GM10248 (cell line): ENCODE data around the gene STIMATE.

ENCODE experiments used
- CTCF ChIA-PET: fragments of 300-600 bp; sonication (Branson Sonifier 250); formaldehyde crosslinking; extraction: SDS; loops from one replicate; lab custom pipeline; 2021; ENCODE audit warnings: antibody characterized with exemption; lab: Yijun Ruan, JAX
- POLR2A ChIA-PET: fragments of 350-650 bp; sonication (Branson Sonifier 250); formaldehyde crosslinking; extraction: SDS; loops from one replicate; lab custom pipeline; 2020; ENCODE audit warnings: antibody characterized with exemption; lab: Yijun Ruan, JAX
- DNase-seq: peaks from one replicate; pipeline ENCODE4 v3.0.0; 2012; ENCODE audit errors: extremely low spot score
- TF ChIP-seq, protein P1 (sequence below): IDR thresholded peaks from 2 replicates; pipeline ENCODE4 v1.5.1; 2012; ENCODE audit warnings: mild to moderate bottlenecking, low read depth; ENCODE audit errors: extremely low read depth, missing control alignments, control extremely low read depth

Gene STIMATE

DNA sequence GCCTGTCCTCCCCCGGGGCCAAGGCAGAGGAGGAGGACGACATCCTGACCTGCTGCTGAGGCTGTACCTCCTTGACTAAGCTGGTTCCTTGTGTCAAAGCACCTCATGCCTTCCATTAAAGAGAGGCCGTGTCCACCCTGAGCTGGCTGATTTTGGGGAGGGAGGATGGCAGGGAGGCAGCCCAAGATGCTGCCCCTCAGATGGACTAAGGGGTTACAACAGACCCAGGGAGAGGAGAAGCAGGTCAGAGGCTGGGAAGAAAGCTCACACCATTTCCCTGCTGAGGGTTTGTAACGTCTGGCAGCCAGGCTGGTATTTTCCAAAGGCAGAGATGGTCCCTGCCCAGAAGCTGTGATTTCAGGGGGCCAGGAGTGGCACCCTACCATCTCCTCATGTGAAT is 105.4 kb downstream of the STIMATE start:
- TF ChIP-seq, protein P1, sequence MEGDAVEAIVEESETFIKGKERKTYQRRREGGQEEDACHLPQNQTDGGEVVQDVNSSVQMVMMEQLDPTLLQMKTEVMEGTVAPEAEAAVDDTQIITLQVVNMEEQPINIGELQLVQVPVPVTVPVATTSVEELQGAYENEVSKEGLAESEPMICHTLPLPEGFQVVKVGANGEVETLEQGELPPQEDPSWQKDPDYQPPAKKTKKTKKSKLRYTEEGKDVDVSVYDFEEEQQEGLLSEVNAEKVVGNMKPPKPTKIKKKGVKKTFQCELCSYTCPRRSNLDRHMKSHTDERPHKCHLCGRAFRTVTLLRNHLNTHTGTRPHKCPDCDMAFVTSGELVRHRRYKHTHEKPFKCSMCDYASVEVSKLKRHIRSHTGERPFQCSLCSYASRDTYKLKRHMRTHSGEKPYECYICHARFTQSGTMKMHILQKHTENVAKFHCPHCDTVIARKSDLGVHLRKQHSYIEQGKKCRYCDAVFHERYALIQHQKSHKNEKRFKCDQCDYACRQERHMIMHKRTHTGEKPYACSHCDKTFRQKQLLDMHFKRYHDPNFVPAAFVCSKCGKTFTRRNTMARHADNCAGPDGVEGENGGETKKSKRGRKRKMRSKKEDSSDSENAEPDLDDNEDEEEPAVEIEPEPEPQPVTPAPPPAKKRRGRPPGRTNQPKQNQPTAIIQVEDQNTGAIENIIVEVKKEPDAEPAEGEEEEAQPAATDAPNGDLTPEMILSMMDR, result no peak
- no peak for DNase-seq
- ChIA-PET POLR2A (no interaction called here), CTCF (interaction anchor here (0.8 to 2.2 kb wide), 5 partner anchors 9 to 53 kb away, joined by 3 to 7 read pairs (median 4); no protein-coding TSS in a partner anchor)

DNA sequence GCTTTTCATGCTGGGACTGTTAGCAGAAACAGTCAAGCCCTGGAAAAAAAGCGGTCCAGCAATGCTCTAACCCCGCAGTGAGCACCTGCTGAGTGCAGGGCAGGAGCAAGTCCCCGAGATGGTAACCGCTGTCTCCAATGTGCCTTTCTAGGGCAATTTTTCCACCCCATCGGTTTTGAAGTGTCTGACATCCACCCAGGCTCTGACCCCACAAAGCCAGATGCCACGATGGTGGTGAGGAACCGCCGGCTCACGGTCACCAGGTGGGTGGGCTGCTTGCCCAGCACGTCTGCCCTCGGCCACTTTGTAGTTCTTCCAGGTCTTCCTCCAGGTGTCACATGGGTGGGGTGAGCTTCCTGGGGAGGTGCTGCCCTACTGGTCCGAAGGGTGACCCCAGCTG is 106.0 kb downstream of the STIMATE start:
- ChIA-PET CTCF (interaction anchor here (0.8 to 2.9 kb wide), 5 partner anchors 8 to 53 kb away, joined by 3 to 10 read pairs (median 5); no protein-coding TSS in a partner anchor), POLR2A (no interaction called here)
- TF ChIP-seq, protein P1, result no peak
- no peak for DNase-seq

DNA sequence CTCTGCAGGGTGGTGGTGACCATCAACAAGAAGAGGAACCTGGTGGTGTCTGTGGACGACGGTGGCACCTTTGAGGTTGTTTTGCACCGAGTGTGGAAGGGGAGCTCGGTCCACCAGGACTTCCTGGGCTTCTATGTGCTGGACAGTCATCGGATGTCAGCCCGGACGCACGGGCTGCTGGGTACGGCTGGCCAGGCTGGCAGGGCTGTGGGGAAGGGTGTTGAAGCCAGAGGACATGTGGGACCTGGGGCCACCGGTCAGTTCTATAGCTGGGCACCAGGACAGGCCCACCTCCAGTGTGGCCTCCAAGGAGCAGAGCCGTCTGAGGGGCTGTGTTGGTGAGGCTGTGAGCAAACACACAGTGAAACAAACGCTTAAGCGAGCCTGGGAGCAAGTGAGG is 106.6 kb downstream of the STIMATE start:
- POLR2A ChIA-PET, result no interaction called here

DNA sequence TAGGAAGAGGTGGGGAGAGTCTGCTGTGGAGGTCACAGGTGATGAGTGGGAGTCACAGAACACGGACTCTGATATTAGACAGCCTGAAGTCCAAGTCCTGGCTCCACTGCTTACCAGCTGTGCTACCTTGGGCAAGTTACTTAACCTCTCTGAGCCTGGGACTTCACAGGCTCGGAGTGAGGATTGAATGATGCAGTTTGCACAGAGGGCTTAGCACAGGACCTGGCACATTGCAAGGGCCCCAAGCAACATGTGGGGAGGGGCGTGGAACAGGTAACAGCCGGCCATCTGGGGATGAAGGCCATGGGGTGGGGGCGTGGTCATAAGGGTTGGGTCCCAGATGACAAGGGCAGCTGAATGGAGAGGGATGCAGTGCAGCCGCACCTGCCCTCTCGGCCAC is 107.0 kb downstream of the STIMATE start:
- no peak for DNase-seq
- TF ChIP-seq, protein P1, result no peak
- ChIA-PET POLR2A (no interaction called here), CTCF (interaction anchor here (1.3 to 2.9 kb wide), 2 partner anchors 9 to 10 kb away, joined by 3 to 10 read pairs; no protein-coding TSS in a partner anchor)

More for the DNA sequence above, 106.6 kb downstream of the STIMATE start:
- CTCF ChIA-PET, result interaction anchor here (1.3 to 2.9 kb wide), 2 partner anchors 8 to 11 kb away, joined by 3 to 10 read pairs; no protein-coding TSS in a partner anchor
- DNase-seq, result no peak
- TF ChIP-seq, protein P1, result no peak

DNA sequence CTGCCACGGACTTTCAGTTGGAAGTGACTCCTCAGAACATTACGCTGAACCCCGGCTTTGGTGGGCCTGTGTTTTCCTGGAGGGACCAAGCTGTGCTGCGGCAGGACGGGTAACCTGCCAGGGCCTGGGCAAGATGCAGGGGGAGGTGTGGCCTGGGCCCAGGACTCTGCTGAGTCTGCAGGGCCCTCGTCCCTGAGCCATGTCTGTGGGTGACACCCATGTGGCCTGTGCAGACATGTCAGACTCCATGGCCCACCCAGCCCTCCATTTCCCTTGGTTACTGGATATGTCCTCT is 107.7 kb downstream of the STIMATE start:
- no peak for DNase-seq
- ChIA-PET POLR2A (no interaction called here), CTCF (interaction anchor here (1.3 to 2.9 kb wide), 2 partner anchors 9 to 10 kb away, joined by 3 to 10 read pairs; no protein-coding TSS in a partner anchor)
- TF ChIP-seq, protein P1, result no peak

DNA sequence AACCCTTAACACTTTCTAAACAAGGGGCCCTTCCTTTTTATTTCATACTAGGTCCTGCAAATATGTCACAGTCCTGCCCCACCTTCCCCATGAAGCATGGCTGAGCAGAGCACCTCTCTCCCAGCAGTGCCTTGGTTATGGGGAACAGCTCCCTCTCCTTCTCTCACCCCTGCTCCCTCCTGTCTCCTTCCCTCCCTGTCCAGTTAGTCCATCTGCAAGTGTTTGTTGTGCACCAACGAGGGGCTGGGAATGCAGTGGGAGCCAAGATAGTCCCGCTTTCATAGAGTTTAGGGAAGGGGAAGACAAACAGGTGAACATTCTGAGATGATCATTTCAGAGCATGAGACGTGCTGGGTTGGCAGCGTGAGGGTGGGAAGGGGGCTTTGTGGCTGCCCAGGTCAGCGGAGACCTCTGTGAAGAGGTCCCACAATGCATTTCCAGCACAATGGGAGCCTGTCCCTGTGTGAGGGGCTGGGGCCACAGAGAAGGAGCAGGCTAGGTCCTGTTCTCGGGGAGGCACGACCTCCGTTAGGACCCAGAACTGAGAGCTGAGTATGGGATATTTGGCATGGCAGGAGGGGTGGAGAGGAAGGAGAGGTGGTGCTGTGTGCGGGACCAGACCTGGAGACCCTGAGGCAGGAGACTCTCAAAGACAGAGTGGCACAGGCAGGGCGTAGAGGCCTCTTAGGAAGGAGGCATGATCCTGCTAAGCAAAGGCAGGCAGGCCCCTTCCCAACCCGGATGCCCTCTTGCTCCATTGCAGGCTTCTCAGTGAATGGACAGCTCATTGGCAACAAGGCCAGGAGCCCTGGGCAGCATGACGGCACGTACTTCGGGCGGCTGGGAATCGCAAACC is 108.2 kb downstream of the STIMATE start:
- CTCF ChIA-PET, result interaction anchor here (1.3 to 2.9 kb wide), 2 partner anchors 9 to 10 kb away, joined by 3 to 10 read pairs; no protein-coding TSS in a partner anchor
- POLR2A ChIA-PET, result no interaction called here
- no peak for DNase-seq
- TF ChIP-seq, protein P1, result no peak
